Transverse colon (tissue), 4 donors: ENCODE results near the gene UMAD1.
"Not testable (repeated sequence)": the region's sequence is repeated elsewhere in the genome, so short reads cannot be mapped to it uniquely, and the experiment has no call there.

Experiments
- CTCF ChIP-seq, 5 experiments: fragments of 200-600 bp in 3 of 5; fragments of 450-650 bp in 2 of 5; sonication (generic) in 3 of 5; IDR thresholded peaks; 1 replicate in 2 of 5; 2 replicates in 3 of 5; pipeline ENCODE4 v1.5.1; 2016 to 2017; ENCODE audit warnings: antibody characterized with exemption in 5 of 5, inconsistent platforms in 3 of 5, mild to moderate bottlenecking in 2 of 5, moderate library complexity in 1 of 5
- EP300 ChIP-seq: sonication (generic); formaldehyde crosslinking; IDR thresholded peaks from one replicate; pipeline ENCODE4 v1.6.1; 2017; ENCODE audit warnings: antibody characterized with exemption, low read depth
- POLR2AphosphoS5 ChIP-seq, 3 donors: sonication (generic); formaldehyde crosslinking; IDR thresholded peaks; one replicate each; pipeline ENCODE4 v1.6.1; 2016; ENCODE audit warnings: antibody characterized with exemption in 3 of 3

GRCh38 chr7:7825294-7825693 lies 184.7 kb downstream of the UMAD1 start:
- not testable (repeated sequence) for TF ChIP-seq CTCF (IDR thresholded peaks at IDR 0.05); EP300; POLR2AphosphoS5 (IDR thresholded peaks at IDR 0.05)
